ENCODE measurements around the gene ARRDC5.

ARRDC5 gene

GRCh38 chr19:4914736-4915501, 12.2 kb upstream of the ARRDC5 start (continued):
- no peak for TF ChIP-seq ZNF426 (tag by site-specific recombination; IDR thresholded peaks at IDR 0.05)
- no peak for TF ChIP-seq ZNF623 (tag by site-specific recombination; IDR thresholded peaks at IDR 0.05)
- TF ChIP-seq ZNF639 (tag by site-specific recombination; IDR thresholded peaks at IDR 0.05) = no peak
- TF ChIP-seq PBX3 (CRISPR knock-in tag; IDR thresholded peaks at IDR 0.05) = no peak
- TF ChIP-seq ZNF544 (tag by site-specific recombination; IDR thresholded peaks at IDR 0.05) = no peak
- no peak for TF ChIP-seq ZSCAN18 (tag by site-specific recombination; IDR thresholded peaks at IDR 0.05)
- TF ChIP-seq ZNF76 (tag by site-specific recombination; IDR thresholded peaks at IDR 0.05; ENCODE audit: borderline replicate concordance, low read depth) = no peak; the same call in 1 of the 2 replicates
- TF ChIP-seq ZNF324 (tag by site-specific recombination; IDR thresholded peaks at IDR 0.05) = no peak
- no peak for TF ChIP-seq ZBTB26 (tag by site-specific recombination; optimal IDR thresholded peaks at IDR 0.05)
- no peak for TF ChIP-seq ZNF280D (tag by site-specific recombination; IDR thresholded peaks at IDR 0.05)
- TF ChIP-seq PRDM4 (tag by site-specific recombination; IDR thresholded peaks at IDR 0.05) = no peak
- TF ChIP-seq ZNF660 (tag by site-specific recombination; IDR thresholded peaks at IDR 0.05) = peak; percentile 64
- TF ChIP-seq KLF8 (tag by site-specific recombination; IDR thresholded peaks at IDR 0.05) = peak; percentile 80; the same call in 1 of the 2 replicates
- no peak for TF ChIP-seq ZSCAN5A (tag by site-specific recombination; IDR thresholded peaks at IDR 0.05)
- peak; percentile 93 for TF ChIP-seq KLF9 (tag by site-specific recombination; IDR thresholded peaks at IDR 0.05; ENCODE audit: low read depth)

Measured in HEK293 (cell line).